GM18867 (cell line): Measurements from ENCODE around the gene OTULINL.
"Not testable (repeated sequence)": the region's sequence is repeated elsewhere in the genome, so short reads cannot be mapped to it uniquely, and the experiment has no call there.

Experiments
- ATAC-seq: cut with Tn5 transposase; IDR thresholded peaks from one replicate; pipeline ENCODE4 v1.9.1; 2021; ENCODE audit warnings: mild to moderate bottlenecking, moderate library complexity; ENCODE audit not compliant: unreplicated experiment

Gene OTULINL

DNA sequence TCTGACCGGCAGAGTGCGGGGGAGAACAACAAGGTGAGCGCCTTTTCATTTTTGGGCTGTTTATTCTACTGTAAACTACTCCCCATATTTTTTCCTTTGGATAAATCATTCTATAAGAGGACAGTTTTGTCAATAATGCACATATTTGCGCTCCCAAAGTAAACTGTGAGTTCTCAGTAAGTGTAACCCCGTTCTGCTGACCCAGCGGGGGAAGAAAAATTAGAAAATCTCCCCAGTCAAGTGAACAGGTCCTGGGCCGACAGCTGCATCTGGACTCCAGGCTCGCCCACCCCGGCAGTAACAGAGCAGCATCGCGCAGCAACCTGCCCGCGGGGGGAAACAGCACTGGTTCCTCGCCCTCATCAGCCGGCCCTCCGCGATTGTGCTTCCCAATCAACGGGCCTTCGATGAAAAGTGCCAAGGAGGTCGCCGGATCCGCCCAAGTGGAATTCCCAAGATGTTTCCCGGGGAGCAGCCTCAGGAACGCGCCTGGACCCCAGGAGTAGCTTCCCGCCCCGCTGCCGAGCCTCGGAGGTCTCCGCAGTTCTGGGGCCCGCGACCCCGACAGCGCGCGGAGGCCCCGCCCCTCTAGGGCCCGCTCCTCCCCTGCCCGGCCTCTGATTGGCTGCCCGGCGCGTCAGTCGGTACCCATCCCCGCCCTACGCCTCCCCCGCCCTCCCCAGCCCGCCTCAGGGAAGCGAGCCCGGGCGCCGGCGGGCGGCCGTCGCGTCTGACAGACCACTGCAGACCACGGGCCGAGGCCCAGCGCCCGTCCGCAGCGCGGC, at the start of gene OTULINL:
OTULINL (plus strand) TSS at position 687 of the 785 bp plus-strand sequence. CDS start 103 bp downstream, outside the sequence.
- peak; percentile 97 for ATAC-seq

DNA sequence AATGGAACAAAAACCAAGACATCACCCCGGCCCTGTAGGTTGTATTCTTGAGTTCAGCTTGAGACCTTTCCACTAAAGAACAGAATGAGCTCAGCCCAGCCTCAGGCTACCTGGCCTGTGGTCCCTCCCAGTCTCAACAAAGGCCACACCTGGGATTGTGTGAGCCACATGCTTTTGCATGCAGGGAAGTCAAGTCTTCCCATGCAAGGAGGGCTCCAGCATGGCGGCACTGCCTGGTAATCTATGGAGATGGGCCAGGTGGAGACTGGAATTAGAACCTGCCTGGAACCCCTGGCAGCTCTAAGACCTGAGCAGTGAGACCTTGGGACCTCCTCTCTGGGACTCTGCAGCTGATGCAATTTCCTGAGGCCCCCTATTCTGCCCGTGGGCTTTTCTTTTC, 49.4 kb upstream of the OTULINL start:
- ATAC-seq = no peak

DNA sequence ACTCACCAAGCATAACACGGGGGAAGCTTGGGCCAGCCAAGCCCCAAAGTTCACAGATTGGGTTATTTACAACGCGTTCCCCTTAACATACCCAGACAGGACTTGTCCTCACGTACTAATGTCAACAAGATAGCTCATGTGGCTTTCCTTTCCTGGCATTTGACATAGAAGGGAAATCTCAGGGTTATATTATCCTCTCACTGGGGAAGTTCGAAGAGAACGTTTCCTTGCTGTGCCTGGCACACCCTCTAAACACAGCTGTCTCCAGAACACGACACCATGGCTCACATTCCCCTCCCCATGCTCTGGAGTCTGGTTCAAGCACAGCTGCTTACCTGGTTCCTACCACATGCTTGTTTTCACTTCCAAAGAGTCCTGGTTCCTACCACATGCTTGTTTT, 46.8 kb upstream of the OTULINL start:
- ATAC-seq = no peak

- no peak for ATAC-seq
Observed at GRCh38 chr5:14545308-14545707, 36.3 kb upstream of the OTULINL start.

GRCh38 chr5:14545862-14546261, 35.7 kb upstream of the OTULINL start:
- ATAC-seq = no peak

DNA sequence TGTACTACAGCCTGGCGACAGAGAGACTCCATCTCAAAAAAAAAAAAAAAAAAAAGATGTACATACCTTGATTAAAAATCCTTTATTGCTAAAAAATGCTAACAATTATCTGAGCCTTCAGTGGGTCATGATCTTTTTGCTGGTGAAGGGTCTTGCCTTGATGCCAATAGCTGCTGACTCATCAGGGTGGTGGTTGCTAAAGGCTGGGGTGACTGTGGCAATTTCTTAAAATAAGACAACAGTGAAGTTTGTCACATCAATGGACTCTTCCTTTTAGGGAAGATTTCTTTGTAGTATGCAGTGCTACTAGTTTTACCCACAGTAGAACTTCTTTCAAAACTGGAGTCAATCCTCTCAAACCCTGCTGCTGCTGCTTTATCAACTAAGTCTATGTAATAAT, 33.9 kb upstream of the OTULINL start:
- no peak for ATAC-seq

- ATAC-seq = no peak
Observed at GRCh38 chr5:14551211-14551610, 30.4 kb upstream of the OTULINL start.

DNA sequence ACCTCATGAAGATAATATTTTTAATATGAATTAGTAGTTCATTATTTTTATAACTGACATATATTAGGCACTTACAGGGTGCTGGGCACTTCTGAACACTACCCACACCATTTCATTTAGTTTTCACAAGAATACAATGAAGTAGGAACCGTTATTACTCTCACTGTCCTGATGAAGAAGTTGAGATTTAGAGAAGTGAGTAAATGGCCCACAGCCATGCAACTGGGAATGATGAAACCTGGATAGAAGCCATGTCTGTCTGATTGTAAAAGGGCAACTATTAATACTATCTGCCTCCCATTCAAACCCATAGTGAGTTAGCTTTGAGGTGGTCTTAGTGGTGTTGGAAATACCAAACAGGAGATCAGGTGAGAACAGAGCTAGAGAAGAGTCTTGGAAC, 29.6 kb upstream of the OTULINL start:
- ATAC-seq = no peak

DNA sequence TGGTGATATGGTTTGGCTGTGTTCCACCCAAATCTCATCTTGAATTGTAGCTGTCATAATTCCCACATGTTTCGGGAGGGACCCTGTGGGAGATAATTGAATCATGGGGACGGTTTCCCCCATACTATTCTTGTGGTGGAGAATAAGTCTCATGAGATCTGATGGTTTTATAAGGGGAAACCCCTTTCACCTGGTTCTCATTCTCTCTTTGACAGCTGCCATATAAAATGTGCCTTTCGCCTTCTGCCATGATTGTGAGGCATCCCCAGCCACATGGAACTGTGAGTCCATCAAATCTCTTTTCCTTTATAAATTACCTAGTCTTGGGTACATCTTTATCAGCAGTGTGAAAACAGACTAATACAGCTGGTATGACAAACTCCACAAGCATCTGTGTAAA, 27.3 kb upstream of the OTULINL start:
- ATAC-seq = not testable (repeated sequence)

DNA sequence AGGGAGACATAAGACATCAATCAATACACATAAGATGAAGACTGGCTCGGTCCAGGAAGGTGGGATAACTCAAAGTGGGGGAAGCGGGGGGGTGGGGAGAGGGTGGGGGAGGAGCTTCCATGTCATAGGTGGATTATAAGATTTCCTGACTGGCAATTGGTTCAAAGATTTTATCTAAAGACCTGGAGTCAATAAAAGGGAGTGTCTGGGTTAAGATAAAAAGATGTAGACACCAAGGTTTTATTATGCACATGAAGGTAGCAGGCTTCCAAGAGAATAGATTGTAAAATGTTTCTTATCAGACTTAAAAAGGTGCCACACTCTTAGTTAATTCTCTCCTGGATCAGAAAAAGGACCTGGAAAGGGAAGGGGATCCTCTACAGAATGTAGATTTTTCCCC, 25.6 kb upstream of the OTULINL start:
- no peak for ATAC-seq

GRCh38 chr5:14557203-14557770, 24.3 kb upstream of the OTULINL start:
- no peak for ATAC-seq

DNA sequence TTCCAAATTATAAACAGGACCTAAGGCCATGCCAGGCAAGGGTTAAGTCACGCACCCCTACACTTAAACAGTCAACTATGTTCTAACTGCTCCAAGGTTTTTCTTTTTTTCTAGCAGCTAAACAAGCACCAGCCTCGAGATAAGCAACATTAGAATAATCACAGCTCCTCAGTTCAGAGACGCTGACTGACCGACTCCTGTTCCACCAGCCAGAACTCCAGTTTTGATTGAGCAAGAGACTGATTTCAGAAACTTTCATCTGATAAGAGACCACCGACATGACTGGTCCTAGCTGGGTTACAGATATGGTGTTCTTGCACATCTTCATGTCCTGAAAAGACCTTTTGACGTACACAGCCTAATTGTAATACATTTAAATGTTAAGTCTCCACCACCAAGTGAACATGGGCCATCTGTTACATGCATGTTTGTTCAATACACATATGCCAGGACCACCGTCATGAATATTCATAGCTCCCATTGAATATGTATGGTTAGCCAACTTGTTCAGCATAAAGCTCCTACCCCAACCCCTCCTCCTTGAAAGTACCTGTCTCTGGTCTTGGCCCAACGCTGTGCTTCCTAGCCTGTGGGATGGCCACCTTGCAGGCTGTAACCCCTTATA, 23.7 kb upstream of the OTULINL start:
- ATAC-seq = no peak

- no peak for ATAC-seq
Observed at GRCh38 chr5:14560091-14560595, 21.4 kb upstream of the OTULINL start.

DNA sequence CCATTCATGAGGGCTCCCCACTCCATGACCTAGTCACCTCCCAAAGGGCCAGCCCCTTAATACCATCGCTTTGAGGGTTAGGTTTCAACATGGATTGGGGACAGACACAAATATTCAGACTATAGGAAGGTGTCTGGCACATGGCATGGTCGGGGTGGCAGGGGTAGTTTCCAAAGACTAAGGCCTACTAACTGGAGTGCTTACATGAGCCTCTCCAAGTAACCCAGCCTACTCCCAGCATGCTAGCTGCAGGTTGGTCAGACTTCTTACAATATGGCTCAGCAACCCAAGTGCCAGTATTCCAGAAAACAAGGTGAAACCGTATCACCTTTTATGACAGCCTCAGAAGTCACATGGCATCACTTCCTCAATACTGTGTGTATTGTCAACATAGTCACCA, 19.9 kb upstream of the OTULINL start:
- ATAC-seq = no peak

DNA sequence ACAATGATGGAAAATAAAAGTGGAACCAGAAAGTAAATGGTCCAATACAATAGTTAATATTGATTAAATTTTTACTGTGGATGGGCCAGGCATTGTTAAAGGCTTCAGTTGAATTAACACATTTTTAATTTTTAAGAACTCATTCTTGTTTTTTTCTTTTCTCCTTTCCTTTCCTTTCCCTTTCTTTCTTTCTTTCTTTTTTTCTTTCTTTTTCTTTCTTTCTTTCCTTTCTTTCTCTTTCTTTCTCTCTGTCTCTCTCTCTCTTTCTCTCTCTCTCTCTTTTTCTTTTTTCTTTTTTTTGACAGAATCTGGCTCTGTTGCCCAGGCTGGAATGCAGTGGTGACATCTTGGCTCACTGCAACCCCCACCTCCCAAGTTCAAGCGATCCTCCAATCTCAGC, 13.3 kb upstream of the OTULINL start:
- ATAC-seq = no peak

GRCh38 chr5:14569948-14570691, 11.5 kb upstream of the OTULINL start:
- no peak for ATAC-seq

- ATAC-seq = no peak
Observed at GRCh38 chr5:14571901-14572300, 9.7 kb upstream of the OTULINL start.

GRCh38 chr5:14572385-14572784, 9.2 kb upstream of the OTULINL start:
- no peak for ATAC-seq

- no peak for ATAC-seq
Observed at GRCh38 chr5:14572836-14573235, 8.8 kb upstream of the OTULINL start.

GRCh38 chr5:14574096-14574495, 7.5 kb upstream of the OTULINL start:
- no peak for ATAC-seq

DNA sequence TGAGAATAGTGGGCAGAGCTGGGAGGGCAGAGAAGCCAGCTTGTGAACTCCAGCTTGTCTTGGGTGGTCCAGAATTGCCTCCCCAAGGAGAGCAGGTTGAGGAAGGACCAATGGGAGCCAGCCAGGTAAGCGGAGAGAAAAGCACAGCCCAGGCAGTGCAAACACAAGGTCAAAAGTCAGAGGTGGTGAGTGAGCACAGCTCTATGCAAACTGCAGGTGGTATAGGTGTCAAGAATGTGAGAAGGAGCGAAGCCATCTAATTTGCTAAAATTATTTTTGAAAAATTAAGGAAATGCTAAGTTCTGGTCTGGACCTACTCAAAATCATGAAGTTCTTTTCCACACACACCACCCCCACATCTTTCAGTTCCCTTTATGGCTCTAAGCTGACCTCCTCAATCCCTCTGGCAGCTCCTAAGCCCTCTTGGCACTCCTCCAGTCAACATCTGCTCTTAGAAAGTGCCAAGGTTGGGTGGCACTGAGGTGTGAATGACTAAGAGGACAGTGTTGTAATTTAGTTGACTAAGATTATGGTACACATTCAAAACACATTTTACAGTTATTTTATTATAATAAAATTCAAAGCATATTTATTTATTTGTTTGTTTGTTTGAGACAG, 6.6 kb upstream of the OTULINL start:
- ATAC-seq = no peak
